ENCODE data around the gene ZMYND11. TPM values are rescaled to one million over a fixed set of nuclear protein-coding genes. Genes with fewer than 3 reads are reported as not detected.

Gene ZMYND11
- polyA plus RNA-seq, 1 of the 3 experiments (the other 2 are of a cell fraction): 33.1 TPM

DNA sequence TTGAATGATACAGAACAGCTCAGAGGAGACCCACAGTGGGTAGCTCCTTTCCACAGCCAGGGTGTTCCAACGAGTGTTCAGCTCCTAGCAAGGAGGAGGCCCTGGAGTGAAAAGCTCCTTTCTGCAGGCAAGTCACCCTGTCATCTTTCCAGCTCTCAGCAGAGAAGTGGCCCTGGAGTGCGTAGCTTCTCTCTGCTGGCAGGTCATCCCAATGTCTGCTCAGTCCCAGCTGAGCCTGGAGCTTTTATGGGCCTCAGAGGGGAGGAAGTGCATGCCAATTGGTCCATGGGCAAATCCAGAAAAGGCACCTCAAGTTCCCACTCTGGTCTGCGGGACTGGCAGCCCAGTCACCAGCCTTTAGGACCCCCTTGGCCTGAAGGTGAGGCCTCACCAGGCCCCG, 30.8 kb upstream of the ZMYND11 start:
- 33% methylated on average over 1 of the region's 4 CpGs for whole genome bisulfite sequencing (ENCODE audit: low lambda C conversion rate)
- TF ChIP-seq NRF1 (IDR thresholded peaks at IDR 0.05; ENCODE audit: low read depth, low read length): no peak
- H3K4me3 ChIP-seq (ENCODE audit: low read depth in 2 of 2, low read length in 1 of 2): no peak overlapping the region

GRCh38 chr10:104862-105565, 30.2 kb upstream of the ZMYND11 start:
- 58% methylated on average over 8 of the region's 16 CpGs for WGBS (ENCODE audit: low lambda C conversion rate)

More for the DNA sequence above, 30.8 kb upstream of the ZMYND11 start:
- Histone ChIP-seq H2AFZ (ENCODE audit: low read depth) (no peak overlapping the region), H3K36me3 (replicated peaks in 1 of 2; ENCODE audit: control insufficient read depth in 1 of 2, insufficient read depth in 2 of 2, low read length in 1 of 2) (no peaks in the 10 kb centered on the region), H3F3A (replicated peaks; ENCODE audit: insufficient read depth) (no peaks in the 10 kb centered on the region), H3K4me1 (ENCODE audit: control insufficient read depth in 1 of 2, insufficient read depth in 2 of 2, low read depth in 1 of 2, low read length in 1 of 2) (no peaks in the 10 kb centered on the region), H3K9me2 (no peaks in the 10 kb centered on the region), H3K9me3 (no peaks in the 10 kb centered on the region), H3K9ac (no peak overlapping the region), H3K27ac (ENCODE audit: low read depth in 2 of 2, low read length in 1 of 2) (no peak overlapping the region), H3K4me2 (no peak overlapping the region), H3K79me2 (ENCODE audit: insufficient read depth) (no peaks in the 10 kb centered on the region), H4K20me1 (ENCODE audit: insufficient read depth) (no peaks in the 10 kb centered on the region), H3K27me3 (ENCODE audit: insufficient read depth) (no peaks in the 10 kb centered on the region)
- POLR2A ChIA-PET: no interaction called here
- CTCF ChIA-PET: no interaction called here
- no peak for DNase-seq

GRCh38 chr10:105806-106205, 29.4 kb upstream of the ZMYND11 start:
- no peak overlapping the region for H3K27ac ChIP-seq (ENCODE audit: low read depth in 2 of 2, low read length in 1 of 2)
- CTCF ChIA-PET: no interaction called here
- no peaks in the 10 kb centered on the region for H3K79me2 ChIP-seq (ENCODE audit: insufficient read depth)
- H3K4me2 ChIP-seq: no peak overlapping the region
- H3K9ac ChIP-seq: no peak overlapping the region
- H3K36me3 ChIP-seq (replicated peaks in 1 of 2; ENCODE audit: control insufficient read depth in 1 of 2, insufficient read depth in 2 of 2, low read length in 1 of 2): no peaks in the 10 kb centered on the region
- H3K4me1 ChIP-seq (ENCODE audit: control insufficient read depth in 1 of 2, insufficient read depth in 2 of 2, low read depth in 1 of 2, low read length in 1 of 2): no peaks in the 10 kb centered on the region
- no peak overlapping the region for H2AFZ ChIP-seq (ENCODE audit: low read depth)
- H3K9me2 ChIP-seq: no peaks in the 10 kb centered on the region
- DNase-seq: no peak
- WGBS (ENCODE audit: low lambda C conversion rate): 72% methylated on average over 4 of the region's 4 CpGs
- no peak overlapping the region for H3K4me3 ChIP-seq (ENCODE audit: low read depth in 2 of 2, low read length in 1 of 2)
- no peaks in the 10 kb centered on the region for H4K20me1 ChIP-seq (ENCODE audit: insufficient read depth)
- no peaks in the 10 kb centered on the region for H3F3A ChIP-seq (replicated peaks; ENCODE audit: insufficient read depth)
- no peaks in the 10 kb centered on the region for H3K9me3 ChIP-seq
- no peaks in the 10 kb centered on the region for H3K27me3 ChIP-seq (ENCODE audit: insufficient read depth)
- TF ChIP-seq TEAD4 (IDR thresholded peaks at IDR 0.05; ENCODE audit: borderline replicate concordance, insufficient read depth): no peak
- no peak for TF ChIP-seq SIN3A (IDR thresholded peaks at IDR 0.05; ENCODE audit: borderline replicate concordance, low read depth, low read length)
- no peak for TF ChIP-seq MEF2A (IDR thresholded peaks at IDR 0.05; ENCODE audit: borderline replicate concordance, low read depth)
- TF ChIP-seq GATA2 (CRISPR knock-in tag; IDR thresholded peaks at IDR 0.05): no peak
- no peak for TF ChIP-seq USF2 (IDR thresholded peaks at IDR 0.05; ENCODE audit: borderline replicate concordance, low read depth, low read length)
- no peak for TF ChIP-seq FOXM1 (IDR thresholded peaks at IDR 0.05; ENCODE audit: low read depth)
- TF ChIP-seq, protein P1, sequence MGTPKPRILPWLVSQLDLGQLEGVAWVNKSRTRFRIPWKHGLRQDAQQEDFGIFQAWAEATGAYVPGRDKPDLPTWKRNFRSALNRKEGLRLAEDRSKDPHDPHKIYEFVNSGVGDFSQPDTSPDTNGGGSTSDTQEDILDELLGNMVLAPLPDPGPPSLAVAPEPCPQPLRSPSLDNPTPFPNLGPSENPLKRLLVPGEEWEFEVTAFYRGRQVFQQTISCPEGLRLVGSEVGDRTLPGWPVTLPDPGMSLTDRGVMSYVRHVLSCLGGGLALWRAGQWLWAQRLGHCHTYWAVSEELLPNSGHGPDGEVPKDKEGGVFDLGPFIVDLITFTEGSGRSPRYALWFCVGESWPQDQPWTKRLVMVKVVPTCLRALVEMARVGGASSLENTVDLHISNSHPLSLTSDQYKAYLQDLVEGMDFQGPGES (IDR thresholded peaks at IDR 0.05; ENCODE audit: low read depth, low read length): no peak
- TF ChIP-seq, protein P2, sequence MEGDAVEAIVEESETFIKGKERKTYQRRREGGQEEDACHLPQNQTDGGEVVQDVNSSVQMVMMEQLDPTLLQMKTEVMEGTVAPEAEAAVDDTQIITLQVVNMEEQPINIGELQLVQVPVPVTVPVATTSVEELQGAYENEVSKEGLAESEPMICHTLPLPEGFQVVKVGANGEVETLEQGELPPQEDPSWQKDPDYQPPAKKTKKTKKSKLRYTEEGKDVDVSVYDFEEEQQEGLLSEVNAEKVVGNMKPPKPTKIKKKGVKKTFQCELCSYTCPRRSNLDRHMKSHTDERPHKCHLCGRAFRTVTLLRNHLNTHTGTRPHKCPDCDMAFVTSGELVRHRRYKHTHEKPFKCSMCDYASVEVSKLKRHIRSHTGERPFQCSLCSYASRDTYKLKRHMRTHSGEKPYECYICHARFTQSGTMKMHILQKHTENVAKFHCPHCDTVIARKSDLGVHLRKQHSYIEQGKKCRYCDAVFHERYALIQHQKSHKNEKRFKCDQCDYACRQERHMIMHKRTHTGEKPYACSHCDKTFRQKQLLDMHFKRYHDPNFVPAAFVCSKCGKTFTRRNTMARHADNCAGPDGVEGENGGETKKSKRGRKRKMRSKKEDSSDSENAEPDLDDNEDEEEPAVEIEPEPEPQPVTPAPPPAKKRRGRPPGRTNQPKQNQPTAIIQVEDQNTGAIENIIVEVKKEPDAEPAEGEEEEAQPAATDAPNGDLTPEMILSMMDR (IDR thresholded peaks at IDR 0.05): no peak
- TF ChIP-seq RXRA (IDR thresholded peaks at IDR 0.05; ENCODE audit: borderline replicate concordance, low read depth): no peak
- TF ChIP-seq REST (IDR thresholded peaks at IDR 0.05; ENCODE audit: low read depth, low read length): no peak
- POLR2A ChIA-PET: no interaction called here

More at GRCh38 chr10:104862-105565, 30.2 kb upstream of the ZMYND11 start:
- Histone ChIP-seq H4K20me1 (ENCODE audit: insufficient read depth) (no peaks in the 10 kb centered on the region), H3K79me2 (ENCODE audit: insufficient read depth) (no peaks in the 10 kb centered on the region), H3K4me2 (no peak overlapping the region), H3K27me3 (ENCODE audit: insufficient read depth) (no peaks in the 10 kb centered on the region), H2AFZ (ENCODE audit: low read depth) (no peak overlapping the region), H3K36me3 (replicated peaks in 1 of 2; ENCODE audit: control insufficient read depth in 1 of 2, insufficient read depth in 2 of 2, low read length in 1 of 2) (no peaks in the 10 kb centered on the region), H3K9ac (no peak overlapping the region), H3K9me2 (no peaks in the 10 kb centered on the region), H3K4me3 (ENCODE audit: low read depth in 2 of 2, low read length in 1 of 2) (no peak overlapping the region), H3K27ac (ENCODE audit: low read depth in 2 of 2, low read length in 1 of 2) (no peak overlapping the region), H3F3A (replicated peaks; ENCODE audit: insufficient read depth) (no peaks in the 10 kb centered on the region), H3K9me3 (no peaks in the 10 kb centered on the region), H3K4me1 (ENCODE audit: control insufficient read depth in 1 of 2, insufficient read depth in 2 of 2, low read depth in 1 of 2, low read length in 1 of 2) (no peaks in the 10 kb centered on the region)
- ChIA-PET POLR2A (no interaction called here), CTCF (no interaction called here)
- TF ChIP-seq TCF12 (IDR thresholded peaks at IDR 0.05) (no peak), NRF1 (IDR thresholded peaks at IDR 0.05; ENCODE audit: low read depth, low read length) (no peak), FOXM1 (IDR thresholded peaks at IDR 0.05; ENCODE audit: low read depth) (no peak), GABPA (IDR thresholded peaks at IDR 0.05; ENCODE audit: low read depth) (no peak), RFX5 (IDR thresholded peaks at IDR 0.05; ENCODE audit: low read length) (no peak), POLR2AphosphoS5 (IDR thresholded peaks at IDR 0.05; ENCODE audit: low read depth, low read length) (no peak), YY1 (IDR thresholded peaks at IDR 0.05; ENCODE audit: low read depth) (no peak)
- no peak for DNase-seq

Data from SK-N-SH (cell line).